Lower leg skin (tissue), 4 donors: ENCODE data around the gene PAK4. TPM values are rescaled to one million over a fixed set of nuclear protein-coding genes. Genes with fewer than 3 reads are reported as not detected.

Experiments
- DNase-seq, 2 donors: peaks; one replicate each; pipeline ENCODE4 v3.0.0-alpha.2; 2019; ENCODE audit warnings: low spot score in 2 of 2
- H3K4me3 ChIP-seq: fragments of 200-600 bp; sonication (generic); 2 replicates; pipeline ENCODE4 v1.5.1; 2017; ENCODE audit warnings: mild to moderate bottlenecking, low read depth; ENCODE audit not compliant: poor library complexity, severe bottlenecking
- CTCF ChIP-seq, 3 donors: fragments of 450-650 bp; IDR thresholded peaks; one replicate each; pipeline ENCODE4 v1.5.1; 2016; ENCODE audit warnings: antibody characterized with exemption in 3 of 3, mild to moderate bottlenecking in 3 of 3, moderate library complexity in 2 of 3
- POLR2A ChIP-seq, 2 donors: fragments of 450-650 bp; IDR thresholded peaks; one replicate each; pipeline ENCODE4 v1.6.1; 2016 to 2017; ENCODE audit warnings: antibody characterized with exemption in 2 of 2, mild to moderate bottlenecking in 1 of 2, moderate library complexity in 1 of 2
- WGBS, 2 donors: methylation state at CpG; one replicate each; pipeline ENCODE4 v1.1.5; 2018; 5-methylcytosine and 5-hydroxymethylcytosine counted together
- intact Hi-C: fragments of 100-400 bp; cut with DNase I; formaldehyde crosslinking; loops from one replicate; pipeline ENCODE4 v1.15.0; 2023; ENCODE audit warnings: low total_unique reads
- total RNA-seq, 4 donors: library from RNA; depleted of rRNA; stranded (reverse); fragments of >200 nt; gene quantifications; one replicate each; pipeline ENCODE4 v1.1.0, GENCODE V29; 2016

The PAK4 gene
- total RNA-seq, 4 donors from 2014 or later: 30.9 to 65.7 (median 40.1) TPM

- TF ChIP-seq POLR2A (IDR thresholded peaks at IDR 0.05) (no peak), CTCF (IDR thresholded peaks at IDR 0.05) (no peak)
- DNase-seq: no peak
- H3K4me3 ChIP-seq: no peak overlapping the region
- 20 to 39% methylated on average over 3 of the region's 3 CpGs for WGBS, 2 donors
- intact Hi-C loops: no loop called here
These were observed 99.3 kb downstream of the PAK4 start for GRCh38 chr19:39224910-39225309.

Other genes starting within 250 kb of the PAK4 start
- 10 to 100 TPM in 3 of 4 donors, 1 to 10 TPM in 1; 5.5 to 14.0 (median 11.6) TPM for gene RINL, start 247.5 kb upstream of the PAK4 start, total RNA-seq
- 100 to 1,000 TPM in 2 of 4 donors, 10 to 100 TPM in 2; 84.6 to 119 (median 101) TPM for gene SIRT2, start 226.2 kb upstream of the PAK4 start, total RNA-seq
- 10 to 100 TPM; 26.9 to 51.2 (median 31.5) TPM for gene NFKBIB, start 225.8 kb upstream of the PAK4 start, total RNA-seq
- 1 to 10 TPM; 3.3 to 8.7 (median 3.4) TPM for gene CCER2, start 213.6 kb upstream of the PAK4 start, total RNA-seq
- gene SARS2, start 195.0 kb upstream of the PAK4 start, total RNA-seq: 10 to 100 TPM; 11.7 to 23.3 (median 20.0) TPM
- 10 to 100 TPM; 26.8 to 31.8 (median 30.0) TPM for gene MRPS12, start 194.8 kb upstream of the PAK4 start, total RNA-seq
- 10 to 100 TPM; 13.2 to 46.5 (median 34.3) TPM for gene FBXO17, start 150.0 kb upstream of the PAK4 start, total RNA-seq
- 10 to 100 TPM; 25.0 to 33.3 (median 29.1) TPM for gene FBXO27, start 93.2 kb upstream of the PAK4 start, total RNA-seq
- 10 to 100 TPM; 20.8 to 46.5 (median 29.0) TPM for gene ACP7, start 41.4 kb upstream of the PAK4 start, total RNA-seq
- gene NCCRP1, start 71.2 kb downstream of the PAK4 start, total RNA-seq: 100 to 1,000 TPM; 367 to 798 (median 407) TPM
- gene SYCN, start 78.5 kb downstream of the PAK4 start, total RNA-seq: not detected
- gene IFNL3, start 119.2 kb downstream of the PAK4 start, total RNA-seq: not detected
- not detected for gene IFNL4, start 123.1 kb downstream of the PAK4 start, total RNA-seq
- gene IFNL2, start 142.6 kb downstream of the PAK4 start, total RNA-seq: not detected
- not detected for gene IFNL1, start 170.6 kb downstream of the PAK4 start, total RNA-seq
- 1 to 10 TPM in 2 of 4 donors, under 1 TPM in 2; 0.46 to 3.5 (median 1.5) TPM for gene LRFN1, start 195.1 kb downstream of the PAK4 start, total RNA-seq
- gene GMFG, start 210.3 kb downstream of the PAK4 start, total RNA-seq: 10 to 100 TPM in 2 of 4 donors, 1 to 10 TPM in 1, under 1 TPM in 1; 0.72 to 12.6 (median 8.8) TPM
- gene SAMD4B, start 216.6 kb downstream of the PAK4 start, total RNA-seq: 100 to 1,000 TPM; 102 to 132 (median 118) TPM